ENCODE measurements around the gene PLXNA3.
"Not testable (repeated sequence)": the region's sequence is repeated elsewhere in the genome, so short reads cannot be mapped to it uniquely, and the experiment has no call there.

Gene PLXNA3

GRCh38 chrX:154482786-154483185, 24.7 kb downstream of the PLXNA3 start:
- no peak for DNase-seq

GRCh38 chrX:154483325-154483724, 25.2 kb downstream of the PLXNA3 start:
- DNase-seq, result no peak

- DNase-seq, result no peak
Observed at GRCh38 chrX:154484255-154485149, 26.4 kb downstream of the PLXNA3 start.

- DNase-seq, result no peak
Observed at GRCh38 chrX:154485150-154486051, 27.3 kb downstream of the PLXNA3 start.

GRCh38 chrX:154486052-154486395, 27.9 kb downstream of the PLXNA3 start:
- no peak for DNase-seq

GRCh38 chrX:154486396-154487207, 28.5 kb downstream of the PLXNA3 start, which contains the start of gene UBL4A:
Gene UBL4A (minus strand): TSS chrX:154486615. CDS start chrX:154486584, 31 bp downstream.
- peak; percentile 31 for DNase-seq

GRCh38 chrX:154487518-154488290, 29.6 kb downstream of the PLXNA3 start:
- DNase-seq, result no peak

- DNase-seq, result no peak
Observed at GRCh38 chrX:154488336-154489075, 30.4 kb downstream of the PLXNA3 start.

- DNase-seq, result no peak
Observed at GRCh38 chrX:154489182-154489581, 31.1 kb downstream of the PLXNA3 start.

- DNase-seq, result no peak
Observed at GRCh38 chrX:154490021-154490413, 31.9 kb downstream of the PLXNA3 start.

- DNase-seq, result peak; percentile 88
Observed at GRCh38 chrX:154490414-154491083, 32.5 kb downstream of the PLXNA3 start, which contains the start of gene SLC10A3. Gene SLC10A3 (minus strand): TSS chrX:154490629. CDS start chrX:154488940, 1,689 bp downstream.

GRCh38 chrX:154494715-154495114, 36.6 kb downstream of the PLXNA3 start:
- no peak for DNase-seq

- DNase-seq, result no peak
Observed at GRCh38 chrX:154495472-154495922, 37.4 kb downstream of the PLXNA3 start.

- not testable (repeated sequence) for DNase-seq
Observed at GRCh38 chrX:154496591-154497137, 38.6 kb downstream of the PLXNA3 start.

- not testable (repeated sequence) for DNase-seq
Observed at GRCh38 chrX:154501423-154501822, 43.3 kb downstream of the PLXNA3 start.

- no peak for DNase-seq
Observed at GRCh38 chrX:154502098-154502497, 44.0 kb downstream of the PLXNA3 start.

- no peak for DNase-seq
Observed at GRCh38 chrX:154502989-154503388, 44.9 kb downstream of the PLXNA3 start.

GRCh38 chrX:154505734-154506133, 47.7 kb downstream of the PLXNA3 start:
- DNase-seq, result no peak

GRCh38 chrX:154506483-154507332, 48.6 kb downstream of the PLXNA3 start:
- DNase-seq, result no peak

Data from NCI-H1694 treated with DMSO at 0.1 percent for 48 hours (cell line).